Measurements from ENCODE around the gene ZSCAN10.
A peak's percentile ranks its signal among the peaks of the same experiment; 100 is the strongest.
"Not testable (repeated sequence)": the region's sequence is repeated elsewhere in the genome, so short reads cannot be mapped to it uniquely, and the experiment has no call there.

Gene ZSCAN10

GRCh38 chr16:3083408-3083807, 15.7 kb downstream of the ZSCAN10 start:
- not testable (repeated sequence) for DNase-seq

GRCh38 chr16:3081957-3082356, 17.1 kb downstream of the ZSCAN10 start:
- DNase-seq = not testable (repeated sequence)

GRCh38 chr16:3080024-3080423, 19.1 kb downstream of the ZSCAN10 start:
- no peak for DNase-seq

DNA sequence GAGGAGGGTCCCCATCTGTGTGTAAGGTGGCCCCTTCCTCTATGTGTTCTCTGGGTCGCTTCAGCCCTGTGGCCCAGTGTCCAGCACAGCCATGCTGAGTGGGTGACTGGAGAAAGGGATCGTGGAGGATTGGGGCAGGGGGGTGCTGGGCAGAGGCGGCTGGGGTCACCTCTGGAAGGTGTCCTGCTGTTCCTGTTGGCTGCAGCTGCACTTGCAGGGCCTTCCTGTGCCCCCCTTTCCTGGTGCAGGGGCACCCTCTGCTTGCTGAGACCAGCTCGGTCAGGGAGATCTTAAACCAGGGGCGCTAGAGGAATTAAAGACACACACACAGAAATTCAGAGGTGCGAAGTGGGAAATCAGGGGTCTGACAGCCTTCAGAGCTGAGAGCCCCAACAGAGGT, 22.5 kb downstream of the ZSCAN10 start:
- DNase-seq = no peak

DNA sequence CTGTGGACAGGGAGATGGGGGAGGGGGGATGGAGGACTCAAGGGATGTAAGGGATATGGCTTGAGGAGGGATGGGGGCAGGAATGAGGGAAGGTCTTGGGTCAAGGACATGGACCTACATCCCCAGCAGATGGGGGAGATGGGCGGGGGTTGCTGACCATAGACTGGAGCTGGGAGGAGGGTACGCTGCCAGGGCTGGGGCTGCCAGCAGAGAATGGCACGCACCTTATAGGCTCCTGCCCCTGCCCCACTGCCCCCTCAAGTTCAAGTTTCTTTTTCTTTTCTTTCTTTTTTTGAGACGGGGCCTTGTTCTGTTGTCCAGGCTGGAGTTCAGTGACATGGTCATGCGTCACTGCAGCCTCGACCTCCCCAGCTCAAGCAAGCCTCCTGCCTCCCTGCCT, 23.1 kb downstream of the ZSCAN10 start:
- DNase-seq = not testable (repeated sequence)

DNA sequence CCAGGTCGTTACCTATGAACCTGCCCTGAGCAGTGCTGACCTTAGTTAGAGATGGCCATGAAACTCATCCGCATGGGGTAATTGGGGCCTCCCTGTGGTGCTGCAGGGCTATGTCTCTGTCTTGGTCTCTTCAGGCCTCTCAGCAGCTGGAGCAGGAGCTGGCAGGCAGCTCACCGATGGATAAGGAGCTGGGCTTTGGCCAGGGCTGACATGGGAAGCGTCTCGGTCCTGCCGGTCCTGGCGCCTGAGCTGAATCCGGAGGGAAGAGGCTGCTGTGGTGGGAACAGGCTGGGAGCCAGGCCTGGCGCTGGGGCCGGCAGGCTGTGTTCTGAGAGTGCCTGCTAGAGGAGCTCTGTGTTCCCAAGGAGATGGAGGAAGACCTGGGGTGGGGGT, 23.6 kb downstream of the ZSCAN10 start:
- DNase-seq = no peak

- peak; percentile 51 for DNase-seq
Measured at GRCh38 chr16:3074860-3075522, 24.1 kb downstream of the ZSCAN10 start.

GRCh38 chr16:3073448-3073847, 25.6 kb downstream of the ZSCAN10 start:
- no peak for DNase-seq

DNA sequence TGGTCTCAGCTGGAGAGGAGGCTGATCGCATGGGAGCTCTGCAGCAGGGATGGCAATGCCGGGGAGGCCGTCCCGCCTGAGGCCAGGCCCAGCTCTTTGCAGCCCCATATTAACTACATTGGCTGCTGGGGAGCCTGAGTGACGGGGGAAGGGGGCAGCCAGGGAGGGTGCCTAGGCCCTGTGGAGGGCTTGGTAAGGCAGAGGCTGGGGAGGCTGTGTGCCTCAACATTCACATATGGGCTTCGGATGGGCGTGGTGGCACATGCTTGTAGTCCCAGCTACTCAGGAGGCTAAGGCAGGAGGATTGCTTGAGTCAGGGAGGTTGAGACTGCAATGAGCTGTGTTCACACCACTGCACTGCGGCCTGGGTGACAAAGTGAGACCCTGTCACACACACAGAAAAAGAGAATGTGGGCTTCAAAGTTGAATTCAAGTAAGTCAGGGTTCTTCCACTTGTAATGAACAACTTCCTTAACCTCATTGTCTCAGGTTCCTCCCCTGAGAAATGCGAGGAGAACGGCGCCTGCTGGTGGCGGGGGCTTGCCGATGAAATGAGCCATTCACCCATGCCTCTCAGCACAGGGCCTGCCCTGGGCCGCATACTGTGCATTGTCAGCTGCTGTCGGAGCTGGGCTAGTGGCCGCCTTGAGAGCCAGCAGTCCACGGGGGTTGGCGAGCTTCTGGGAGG, 26.4 kb downstream of the ZSCAN10 start:
- not testable (repeated sequence) for DNase-seq

DNA sequence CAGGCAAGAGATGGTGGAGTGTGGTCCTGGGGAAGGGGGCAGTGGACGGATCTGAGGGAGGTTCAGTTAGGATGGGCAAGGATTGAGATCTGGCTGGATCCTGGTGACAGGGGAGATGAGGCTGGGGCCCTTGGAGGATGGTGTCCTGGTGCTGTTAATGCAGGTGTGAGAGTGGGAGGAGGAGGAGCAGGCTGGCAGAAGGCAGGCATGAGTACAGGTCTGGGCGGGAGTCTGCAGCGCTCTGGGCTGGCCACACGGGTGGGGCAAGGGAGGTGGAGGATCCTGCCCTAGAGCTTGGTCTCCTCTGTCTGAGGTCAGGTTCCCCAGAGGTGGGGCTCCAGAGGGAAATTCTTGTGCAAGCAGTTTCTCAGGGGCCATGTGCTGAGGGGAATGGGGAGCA, 26.9 kb downstream of the ZSCAN10 start:
- not testable (repeated sequence) for DNase-seq

- no peak for DNase-seq
Measured at GRCh38 chr16:3071655-3072054, 27.4 kb downstream of the ZSCAN10 start.

DNA sequence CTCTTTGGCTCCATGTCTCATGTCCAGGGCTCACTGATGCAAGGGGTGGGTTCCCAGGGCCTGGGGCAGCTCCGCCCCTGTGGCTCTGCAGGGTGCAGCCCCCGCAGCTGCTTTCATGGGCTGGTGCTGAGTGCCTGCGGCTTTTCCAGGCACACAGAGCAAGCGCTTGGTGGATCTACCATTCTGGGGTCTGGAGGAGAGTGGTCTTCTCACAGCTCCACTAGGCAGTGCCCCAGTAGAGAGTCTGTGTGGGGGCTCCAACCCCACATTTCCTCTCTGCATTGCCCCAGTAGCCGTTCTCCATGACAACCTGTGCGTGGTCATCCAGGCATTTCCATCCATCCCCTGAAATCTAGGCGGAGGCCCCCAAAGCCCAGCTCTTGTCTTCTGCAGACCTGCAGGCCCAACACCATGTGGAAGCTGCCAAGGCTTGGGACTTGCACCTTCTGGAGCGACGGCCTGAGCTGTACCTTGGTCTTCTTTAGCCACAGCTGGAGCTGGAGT, 28.4 kb downstream of the ZSCAN10 start:
- DNase-seq = no peak

DNA sequence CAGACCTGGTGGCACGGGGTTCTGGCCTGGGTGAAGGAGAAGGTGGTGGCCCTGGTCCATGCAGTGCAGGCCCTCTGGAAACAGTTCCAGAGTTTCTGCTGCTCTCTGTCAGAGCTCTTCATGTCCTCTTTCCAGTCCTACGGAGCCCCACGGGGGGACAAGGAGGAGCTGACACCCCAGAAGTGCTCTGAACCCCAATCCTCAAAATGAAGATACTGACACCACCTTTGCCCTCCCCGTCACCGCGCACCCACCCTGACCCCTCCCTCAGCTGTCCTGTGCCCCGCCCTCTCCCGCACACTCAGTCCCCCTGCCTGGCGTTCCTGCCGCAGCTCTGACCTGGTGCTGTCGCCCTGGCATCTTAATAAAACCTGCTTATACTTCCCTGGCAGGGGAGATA, 29.9 kb downstream of the ZSCAN10 start:
- not testable (repeated sequence) for DNase-seq

DNA sequence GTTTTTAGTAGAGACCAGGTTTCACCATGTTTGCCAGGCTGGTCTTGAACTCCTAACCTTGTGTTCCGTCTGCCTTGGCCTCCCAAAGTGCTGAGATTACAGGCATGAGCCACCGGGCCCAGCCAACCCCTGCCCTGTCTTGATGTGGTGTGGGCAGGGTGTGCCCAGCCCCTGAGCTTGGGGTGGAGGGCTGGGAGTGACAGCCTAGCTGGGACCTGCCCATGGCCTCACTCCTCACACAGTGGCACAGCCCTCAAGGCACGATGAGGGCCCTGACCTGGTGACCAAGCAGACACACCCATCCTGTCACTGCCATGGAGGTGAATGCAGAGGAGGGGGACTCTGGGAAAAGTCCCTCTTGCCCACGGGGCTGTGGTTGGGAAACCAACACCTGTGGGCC, 30.6 kb downstream of the ZSCAN10 start:
- DNase-seq = no peak

DNA sequence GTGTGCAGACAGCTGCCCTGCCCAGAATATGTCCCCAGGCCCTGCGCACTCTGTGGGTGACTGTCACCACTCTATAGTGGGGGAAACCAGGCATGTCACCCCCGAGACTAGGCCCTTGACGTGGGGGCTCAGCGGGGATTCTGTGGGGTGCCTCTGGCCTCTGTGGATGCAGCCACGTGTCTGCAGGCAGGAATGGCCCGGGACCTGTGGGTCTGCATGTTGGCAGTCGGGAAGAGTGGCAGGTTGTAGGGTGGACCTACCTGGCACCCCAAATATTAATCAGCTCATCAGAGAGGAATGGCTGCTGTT, 32.7 kb downstream of the ZSCAN10 start:
- DNase-seq = no peak

- no peak for DNase-seq
Measured at GRCh38 chr16:3065742-3066439, 33.2 kb downstream of the ZSCAN10 start.

GRCh38 chr16:3065069-3065741, 33.9 kb downstream of the ZSCAN10 start, which contains the start of gene IL32:
Gene IL32 (plus strand): TSS chr16:3065640. CDS start chr16:3065812, 172 bp downstream.
- DNase-seq = peak; percentile 56

GRCh38 chr16:3063625-3064386, 35.3 kb downstream of the ZSCAN10 start:
- no peak for DNase-seq

GRCh38 chr16:3062553-3062952, 36.5 kb downstream of the ZSCAN10 start:
- no peak for DNase-seq

GRCh38 chr16:3060339-3061127, 38.6 kb downstream of the ZSCAN10 start:
- no peak for DNase-seq

DNA sequence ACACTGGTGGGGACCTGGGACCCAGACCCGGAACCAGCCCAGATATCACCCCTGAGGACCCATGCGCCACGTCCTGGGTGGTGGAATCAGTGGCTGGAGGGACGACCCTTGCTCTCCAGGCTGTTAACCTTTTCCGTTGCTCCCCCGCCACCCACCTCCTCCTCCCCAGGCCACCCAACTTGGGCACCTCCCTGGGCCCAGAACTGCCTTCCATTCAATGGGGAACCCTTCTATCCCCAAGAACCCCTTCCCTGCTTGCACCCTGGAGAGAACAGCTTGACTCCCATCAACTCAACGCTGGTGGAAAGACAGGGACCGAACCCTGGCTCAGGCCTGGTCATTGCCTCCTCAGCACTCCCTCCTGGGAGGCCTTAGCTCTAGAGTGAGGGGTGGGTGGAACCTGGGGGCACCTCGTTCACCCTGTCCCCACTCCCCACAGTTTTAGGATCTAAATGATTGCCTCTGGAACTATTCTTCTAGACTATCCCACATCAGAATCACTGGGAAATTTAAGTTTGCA, 39.3 kb downstream of the ZSCAN10 start:
- no peak for DNase-seq
